Neural cell (in vitro differentiated cells): ENCODE data around the gene CALCR. TPM values are rescaled to one million over a fixed set of nuclear protein-coding genes. Genes with fewer than 3 reads are reported as not detected.

Source experiments
- H2AFZ ChIP-seq: fragments of 200-600, 300-800 bp; sonication (generic), shearing (Covaris generic); 2 replicates; pipeline ENCODE4 v1.6.0; 2014; ENCODE audit warnings: low read depth, mild to moderate bottlenecking, antibody characterized with exemption, low read length, moderate library complexity
- H3F3A ChIP-seq: fragments of 200-600 bp; shearing (Covaris generic); 2 replicates; pipeline ENCODE4 v1.6.1; 2016; ENCODE audit warnings: mild to moderate bottlenecking, moderate library complexity, mixed read lengths, antibody characterized with exemption, low read length; ENCODE audit not compliant: insufficient read depth, poor library complexity, severe bottlenecking
- H3K27ac ChIP-seq: fragments of 200-600, 300-800 bp; sonication (generic), shearing (Covaris generic); 2 replicates; pipeline ENCODE4 v1.5.1; 2014; ENCODE audit warnings: mild to moderate bottlenecking, low read length, moderate library complexity
- H3K27me3 ChIP-seq: fragments of 300-800, 200-600 bp; sonication (generic), shearing (Covaris generic); 2 replicates; pipeline ENCODE4 v1.6.0; 2014; ENCODE audit warnings: mild to moderate bottlenecking, low read depth, low read length, moderate library complexity; ENCODE audit not compliant: insufficient read depth
- H3K36me3 ChIP-seq: fragments of 300-800, 200-600 bp; sonication (generic), shearing (Covaris generic); 2 replicates; pipeline ENCODE4 v1.5.1; 2014; ENCODE audit warnings: mild to moderate bottlenecking, antibody characterized with exemption, low read length, moderate library complexity; ENCODE audit not compliant: insufficient read depth
- H3K4me2 ChIP-seq: fragments of 300-800, 200-600 bp; sonication (generic), shearing (Covaris generic); 2 replicates; pipeline ENCODE4 v1.6.0; 2014; ENCODE audit warnings: mild to moderate bottlenecking, low read length
- H3K4me3 ChIP-seq: fragments of 300-800, 200-600 bp; sonication (generic), shearing (Covaris generic); 2 replicates; pipeline ENCODE4 v1.5.1; 2014; ENCODE audit warnings: mild to moderate bottlenecking, low read length, moderate library complexity
- H3K79me2 ChIP-seq: fragments of 200-600 bp; shearing (Covaris generic); replicated peaks from 2 replicates; pipeline ENCODE4 v1.6.0; 2014; ENCODE audit warnings: mild to moderate bottlenecking, low read length, moderate library complexity; ENCODE audit not compliant: insufficient read depth
- H3K9ac ChIP-seq: fragments of 300-800, 200-600 bp; sonication (generic), shearing (Covaris generic); 2 replicates; pipeline ENCODE4 v1.6.1; 2016; ENCODE audit warnings: mild to moderate bottlenecking, low read length, mixed read lengths
- H3K9me2 ChIP-seq: fragments of 200-600 bp; shearing (Covaris generic); 2 replicates; pipeline ENCODE4 v1.6.1; 2016; ENCODE audit warnings: mild to moderate bottlenecking, low read length, mixed read lengths; ENCODE audit not compliant: insufficient read depth
- H3K9me3 ChIP-seq: fragments of 200-600, 300-800 bp; sonication (generic), shearing (Covaris generic); 2 replicates; pipeline ENCODE4 v1.6.1; 2016; ENCODE audit warnings: mild to moderate bottlenecking, mixed run types, low read length, moderate library complexity, mixed read lengths
- H4K20me1 ChIP-seq: fragments of 200-600 bp; shearing (Covaris generic); 2 replicates; pipeline ENCODE4 v1.6.1; 2016; ENCODE audit warnings: mild to moderate bottlenecking, mixed run types; ENCODE audit not compliant: insufficient read depth
- EP300 ChIP-seq: fragments of 450-650 bp; conservative IDR thresholded peaks from 2 replicates; pipeline ENCODE4 v1.6.1; 2014; ENCODE audit warnings: antibody characterized with exemption, mild to moderate bottlenecking, moderate library complexity; ENCODE audit not compliant: poor library complexity, severe bottlenecking
- EZH2 ChIP-seq: fragments of 200-600, 300-800 bp; shearing (Covaris generic), sonication (generic); IDR thresholded peaks from 2 replicates; pipeline ENCODE4 v1.6.1; 2014; ENCODE audit warnings: antibody characterized with exemption, low read length, borderline replicate concordance, mild to moderate bottlenecking; ENCODE audit not compliant: insufficient read depth, poor library complexity, severe bottlenecking
- MXI1 ChIP-seq: fragments of 450-650 bp; conservative IDR thresholded peaks from 2 replicates; pipeline ENCODE4 v1.6.1; 2014; ENCODE audit warnings: antibody characterized with exemption, mild to moderate bottlenecking; ENCODE audit not compliant: poor library complexity, severe bottlenecking
- POLR2AphosphoS5 ChIP-seq: IDR thresholded peaks from 2 replicates; pipeline ENCODE4 v1.6.1; 2012
- RAD21 ChIP-seq: fragments of 450-650 bp; conservative IDR thresholded peaks from 2 replicates; pipeline ENCODE4 v1.6.1; 2014; ENCODE audit warnings: antibody characterized with exemption, mild to moderate bottlenecking, moderate library complexity
- SMC3 ChIP-seq: fragments of 450-650 bp; conservative IDR thresholded peaks from 2 replicates; pipeline ENCODE4 v1.6.1; 2014; ENCODE audit warnings: antibody characterized with exemption, mild to moderate bottlenecking, moderate library complexity; ENCODE audit not compliant: poor library complexity
- TAF1 ChIP-seq: IDR thresholded peaks from 2 replicates; pipeline ENCODE4 v1.6.1; 2012; ENCODE audit warnings: low read depth
- polyA plus RNA-seq: library from polyadenylated mRNA; depleted of rRNA; stranded (reverse); fragments of >200 nt; gene quantifications from 2 replicates; pipeline ENCODE4 v1.2.3, GENCODE V29; 2014
- TF ChIP-seq, protein P1 (sequence below): IDR thresholded peaks from 2 replicates; pipeline ENCODE4 v1.6.1; 2012; ENCODE audit warnings: borderline replicate concordance
- TF ChIP-seq, protein P2 (sequence below): fragments of 450-650 bp; IDR thresholded peaks from 2 replicates; pipeline ENCODE4 v1.5.1; 2014; ENCODE audit warnings: antibody characterized with exemption, mild to moderate bottlenecking, moderate library complexity; ENCODE audit not compliant: poor library complexity, severe bottlenecking

Gene CALCR
- polyA plus RNA-seq, 1 donor from 2014 or later: 3.6 TPM

DNA sequence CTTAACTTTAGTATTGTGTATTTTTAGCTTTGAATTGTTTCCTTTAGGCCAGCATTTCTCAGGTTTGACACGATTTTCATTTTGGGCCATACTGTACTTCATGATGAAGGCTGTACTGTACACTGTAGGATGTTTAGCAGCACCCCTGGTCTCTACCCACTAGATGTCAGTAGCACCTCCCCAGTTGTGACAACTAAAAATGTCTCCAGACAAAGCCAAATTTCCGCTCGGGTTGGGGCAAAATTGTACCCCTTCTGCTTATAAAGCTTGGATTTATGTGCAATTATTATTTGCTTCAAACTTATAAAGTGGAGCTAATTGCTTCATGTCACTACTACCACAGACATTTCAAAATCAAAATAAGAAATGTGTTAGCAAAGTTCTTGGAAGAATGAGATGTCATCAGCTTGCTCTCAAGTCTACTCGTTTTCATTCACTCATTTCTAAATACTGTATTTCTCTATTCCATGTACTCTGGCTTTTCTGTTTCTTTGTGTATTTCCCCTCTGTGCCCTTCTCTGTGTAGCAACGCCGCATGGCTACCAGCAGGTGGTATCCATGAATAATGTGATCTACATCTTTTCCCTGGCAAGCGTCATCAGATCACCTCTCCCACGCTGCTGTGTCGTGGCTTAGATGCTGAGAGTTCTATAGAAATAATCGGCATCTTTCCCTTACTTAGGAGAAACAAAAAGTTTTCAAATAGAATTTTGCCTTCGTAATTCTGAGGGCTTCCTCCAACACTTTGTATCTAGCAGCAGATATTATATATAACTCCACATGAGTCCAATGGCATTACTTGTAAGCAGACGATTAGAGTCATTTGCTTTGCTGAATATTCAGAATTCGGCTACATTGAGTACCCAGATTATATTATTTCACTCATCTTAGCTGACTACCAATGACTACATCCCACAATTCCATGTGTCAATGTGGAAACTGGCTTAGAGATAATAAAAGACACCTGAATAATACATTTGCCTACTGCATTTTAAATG lies 47.8 kb upstream of the CALCR start:
- Histone ChIP-seq H3K9me3 (no peaks in the 10 kb centered on the region), H3K79me2 (no peaks in the 10 kb centered on the region), H3K27ac (no peak overlapping the region), H3K4me3 (no peak overlapping the region), H3K4me2 (no peak overlapping the region), H2AFZ (no peak overlapping the region), H3K9ac (no peak overlapping the region), H3K27me3 (no peaks in the 10 kb centered on the region), H3F3A (no peaks in the 10 kb centered on the region), H3K36me3 (no peaks in the 10 kb centered on the region), H4K20me1 (no peaks in the 10 kb centered on the region), H3K9me2 (no peaks in the 10 kb centered on the region)
- peak; percentile 69 for TF ChIP-seq RAD21
- TF ChIP-seq POLR2AphosphoS5: no peak
- TF ChIP-seq EZH2: no peak
- TF ChIP-seq, protein P1, sequence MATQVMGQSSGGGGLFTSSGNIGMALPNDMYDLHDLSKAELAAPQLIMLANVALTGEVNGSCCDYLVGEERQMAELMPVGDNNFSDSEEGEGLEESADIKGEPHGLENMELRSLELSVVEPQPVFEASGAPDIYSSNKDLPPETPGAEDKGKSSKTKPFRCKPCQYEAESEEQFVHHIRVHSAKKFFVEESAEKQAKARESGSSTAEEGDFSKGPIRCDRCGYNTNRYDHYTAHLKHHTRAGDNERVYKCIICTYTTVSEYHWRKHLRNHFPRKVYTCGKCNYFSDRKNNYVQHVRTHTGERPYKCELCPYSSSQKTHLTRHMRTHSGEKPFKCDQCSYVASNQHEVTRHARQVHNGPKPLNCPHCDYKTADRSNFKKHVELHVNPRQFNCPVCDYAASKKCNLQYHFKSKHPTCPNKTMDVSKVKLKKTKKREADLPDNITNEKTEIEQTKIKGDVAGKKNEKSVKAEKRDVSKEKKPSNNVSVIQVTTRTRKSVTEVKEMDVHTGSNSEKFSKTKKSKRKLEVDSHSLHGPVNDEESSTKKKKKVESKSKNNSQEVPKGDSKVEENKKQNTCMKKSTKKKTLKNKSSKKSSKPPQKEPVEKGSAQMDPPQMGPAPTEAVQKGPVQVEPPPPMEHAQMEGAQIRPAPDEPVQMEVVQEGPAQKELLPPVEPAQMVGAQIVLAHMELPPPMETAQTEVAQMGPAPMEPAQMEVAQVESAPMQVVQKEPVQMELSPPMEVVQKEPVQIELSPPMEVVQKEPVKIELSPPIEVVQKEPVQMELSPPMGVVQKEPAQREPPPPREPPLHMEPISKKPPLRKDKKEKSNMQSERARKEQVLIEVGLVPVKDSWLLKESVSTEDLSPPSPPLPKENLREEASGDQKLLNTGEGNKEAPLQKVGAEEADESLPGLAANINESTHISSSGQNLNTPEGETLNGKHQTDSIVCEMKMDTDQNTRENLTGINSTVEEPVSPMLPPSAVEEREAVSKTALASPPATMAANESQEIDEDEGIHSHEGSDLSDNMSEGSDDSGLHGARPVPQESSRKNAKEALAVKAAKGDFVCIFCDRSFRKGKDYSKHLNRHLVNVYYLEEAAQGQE: no peak
- no peak for TF ChIP-seq EP300
- TF ChIP-seq, protein P2, sequence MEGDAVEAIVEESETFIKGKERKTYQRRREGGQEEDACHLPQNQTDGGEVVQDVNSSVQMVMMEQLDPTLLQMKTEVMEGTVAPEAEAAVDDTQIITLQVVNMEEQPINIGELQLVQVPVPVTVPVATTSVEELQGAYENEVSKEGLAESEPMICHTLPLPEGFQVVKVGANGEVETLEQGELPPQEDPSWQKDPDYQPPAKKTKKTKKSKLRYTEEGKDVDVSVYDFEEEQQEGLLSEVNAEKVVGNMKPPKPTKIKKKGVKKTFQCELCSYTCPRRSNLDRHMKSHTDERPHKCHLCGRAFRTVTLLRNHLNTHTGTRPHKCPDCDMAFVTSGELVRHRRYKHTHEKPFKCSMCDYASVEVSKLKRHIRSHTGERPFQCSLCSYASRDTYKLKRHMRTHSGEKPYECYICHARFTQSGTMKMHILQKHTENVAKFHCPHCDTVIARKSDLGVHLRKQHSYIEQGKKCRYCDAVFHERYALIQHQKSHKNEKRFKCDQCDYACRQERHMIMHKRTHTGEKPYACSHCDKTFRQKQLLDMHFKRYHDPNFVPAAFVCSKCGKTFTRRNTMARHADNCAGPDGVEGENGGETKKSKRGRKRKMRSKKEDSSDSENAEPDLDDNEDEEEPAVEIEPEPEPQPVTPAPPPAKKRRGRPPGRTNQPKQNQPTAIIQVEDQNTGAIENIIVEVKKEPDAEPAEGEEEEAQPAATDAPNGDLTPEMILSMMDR: peak; percentile 68
- TF ChIP-seq MXI1: no peak
- peak; percentile 69 for TF ChIP-seq SMC3
- no peak for TF ChIP-seq TAF1

DNA sequence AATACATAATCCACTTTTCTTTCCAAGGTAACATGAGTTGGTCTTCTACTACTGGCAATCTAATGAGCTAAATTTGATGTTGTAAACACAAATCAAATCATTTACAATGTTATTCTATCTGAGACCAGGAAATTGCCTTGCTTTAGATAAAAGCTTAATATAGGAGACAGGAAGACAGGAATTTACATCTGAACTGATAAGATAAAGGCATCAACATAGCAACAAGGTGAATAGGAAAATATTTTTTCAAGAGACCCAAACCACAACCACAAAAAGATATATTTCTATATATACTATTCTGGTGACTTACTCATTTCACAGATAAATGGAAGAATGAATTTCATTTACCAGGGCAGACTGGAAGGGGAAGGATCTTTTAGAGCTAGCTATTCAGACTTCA lies 46.3 kb upstream of the CALCR start:
- no peaks in the 10 kb centered on the region for H4K20me1 ChIP-seq
- no peaks in the 10 kb centered on the region for H3K79me2 ChIP-seq
- H3K36me3 ChIP-seq: no peaks in the 10 kb centered on the region
- H3K27ac ChIP-seq: no peak overlapping the region
- no peaks in the 10 kb centered on the region for H3K9me3 ChIP-seq
- H3K27me3 ChIP-seq: no peaks in the 10 kb centered on the region
- no peak overlapping the region for H3K4me2 ChIP-seq
- TF ChIP-seq SMC3 (no peak), EP300 (no peak), RAD21 (no peak), TAF1 (no peak), POLR2AphosphoS5 (no peak), EZH2 (no peak), MXI1 (no peak)
- TF ChIP-seq, protein P2: no peak
- TF ChIP-seq, protein P1: no peak
- H3K4me3 ChIP-seq: no peak overlapping the region
- no peaks in the 10 kb centered on the region for H3F3A ChIP-seq
- H2AFZ ChIP-seq: no peak overlapping the region
- no peaks in the 10 kb centered on the region for H3K9me2 ChIP-seq
- H3K9ac ChIP-seq: no peak overlapping the region
